OCI-LY7 (cell line): ENCODE data around the gene VENTX. TPM values are rescaled to one million over a fixed set of nuclear protein-coding genes. Genes with fewer than 3 reads are reported as not detected.

Experiments
- BruUV-seq: library from RNA; stranded (reverse); fragments of 400-500 nt; replicated peaks from 2 replicates; lab custom pipeline; 2021; lab: Mats Ljungman, UMichigan
- CTCF ChIA-PET: fragments of 300-600 bp; sonication (Branson Sonifier 250); formaldehyde crosslinking; loops from one replicate; lab custom pipeline; 2022; ENCODE audit warnings: antibody characterized with exemption; ENCODE audit not compliant: unreplicated experiment; lab: Charles Lee
- POLR2A ChIA-PET: fragments of 300-600 bp; sonication (Branson Sonifier 250); formaldehyde crosslinking; loops from one replicate; lab custom pipeline; 2022; ENCODE audit warnings: antibody characterized with exemption; lab: Charles Lee
- DNase-seq: peaks from one replicate; pipeline ENCODE4 v3.0.0-alpha.2; 2015; ENCODE audit warnings: low spot score
- H2AFZ ChIP-seq: fragments of 200-600 bp; sonication (generic), shearing (Covaris generic); 2 replicates; pipeline ENCODE4 v1.6.1; 2014; ENCODE audit warnings: mild to moderate bottlenecking, antibody characterized with exemption, low read length, moderate library complexity
- H3K27ac ChIP-seq: fragments of 200-600 bp; sonication (generic); 2 replicates; pipeline ENCODE4 v1.5.1; 2014; ENCODE audit warnings: mixed run types, low read depth, mild to moderate bottlenecking, moderate library complexity, low read length, inconsistent platforms; ENCODE audit not compliant: poor library complexity, severe bottlenecking
- H3K36me3 ChIP-seq: fragments of 200-600 bp; sonication (generic); 2 replicates; pipeline ENCODE4 v1.6.1; 2014; ENCODE audit warnings: mild to moderate bottlenecking, antibody characterized with exemption, low read length, moderate library complexity, mixed read lengths; ENCODE audit not compliant: insufficient read depth
- H3K4me1 ChIP-seq: fragments of 200-600 bp; sonication (generic); 2 replicates; pipeline ENCODE4 v1.5.1; 2014; ENCODE audit warnings: mild to moderate bottlenecking, low read length; ENCODE audit not compliant: insufficient read depth, poor library complexity, severe bottlenecking
- H3K4me2 ChIP-seq: fragments of 200-600 bp; sonication (generic); 2 replicates; pipeline ENCODE4 v1.6.1; 2014; ENCODE audit warnings: mild to moderate bottlenecking, low read length
- H3K4me3 ChIP-seq: fragments of 200-600 bp; sonication (generic); 2 replicates; pipeline ENCODE4 v1.5.1; 2014; ENCODE audit warnings: mild to moderate bottlenecking, low read depth, low read length; ENCODE audit not compliant: poor library complexity, severe bottlenecking
- H3K79me2 ChIP-seq: fragments of 200-600 bp; sonication (generic); 2 replicates; pipeline ENCODE4 v1.6.1; 2016; ENCODE audit warnings: low read depth, mild to moderate bottlenecking, low read length, moderate library complexity, mixed read lengths; ENCODE audit not compliant: insufficient read depth
- H3K9me2 ChIP-seq: fragments of 200-600 bp; sonication (generic); 2 replicates; pipeline ENCODE4 v1.6.1; 2016; ENCODE audit warnings: mild to moderate bottlenecking, low read length, mixed read lengths; ENCODE audit not compliant: insufficient read depth
- H3K9me3 ChIP-seq: fragments of 200-600 bp; sonication (generic); 2 replicates; pipeline ENCODE4 v1.6.1; 2014; ENCODE audit warnings: mild to moderate bottlenecking, mixed run types, low read length, mixed read lengths
- H4K20me1 ChIP-seq: fragments of 200-600 bp; sonication (generic); 2 replicates; pipeline ENCODE4 v1.6.1; 2014; ENCODE audit warnings: mild to moderate bottlenecking, antibody characterized with exemption, low read length, moderate library complexity, mixed read lengths; ENCODE audit not compliant: insufficient read depth
- CTCF ChIP-seq: fragments of 200-600 bp; sonication (generic); conservative IDR thresholded peaks from 2 replicates; pipeline ENCODE4 v1.5.1; 2014; ENCODE audit warnings: mild to moderate bottlenecking, antibody characterized with exemption, low read length, moderate library complexity, mixed read lengths
- EZH2phosphoT487 ChIP-seq: fragments of 200-600 bp; sonication (generic); IDR thresholded peaks from 2 replicates; pipeline ENCODE4 v1.6.1; 2018; ENCODE audit warnings: low read depth, borderline replicate concordance, mild to moderate bottlenecking, mixed run types, antibody characterized with exemption, low read length, moderate library complexity, mixed read lengths
- intact Hi-C: fragments of 100-400 bp; cut with micrococcal nuclease; formaldehyde crosslinking; loops from one replicate; pipeline ENCODE4 v1.10.0; 2022; ENCODE audit not compliant: unreplicated experiment
- total RNA-seq, 2 experiments: library from RNA; depleted of rRNA in 1 of 2; stranded (reverse); fragments of >200 nt in 1 of 2; shearing (Covaris generic) in 1 of 2; gene quantifications; 2 replicates each; pipeline ENCODE4 v1.2.3, GENCODE V29; 2014 to 2022

VENTX gene
- total RNA-seq, 2 experiments from 2014 or later = not detected

DNA sequence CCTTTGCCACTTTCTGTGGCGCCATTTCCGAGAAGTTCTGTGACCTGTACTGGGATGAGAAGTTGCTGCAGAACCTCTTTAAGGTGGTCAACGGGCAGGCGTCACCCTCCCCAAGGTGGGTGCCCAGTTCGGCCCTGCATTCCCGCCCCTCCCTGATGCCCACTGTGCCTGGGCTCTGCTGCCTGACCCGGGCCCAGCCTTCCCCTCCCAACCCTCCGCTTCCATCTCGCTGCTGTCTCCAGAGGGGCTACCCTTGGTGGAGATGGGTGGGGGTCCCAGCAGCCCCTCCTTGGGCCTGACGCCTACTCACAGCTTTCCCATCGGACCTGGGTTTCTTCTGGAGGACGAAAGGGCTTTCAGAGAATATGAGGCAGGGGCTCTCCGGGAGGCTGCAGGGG, 38.2 kb upstream of the VENTX start:
- no peaks in the 10 kb centered on the region for H3K4me1 ChIP-seq
- H3K79me2 ChIP-seq = no peaks in the 10 kb centered on the region
- no peaks in the 10 kb centered on the region for H3K36me3 ChIP-seq
- no peak overlapping the region for H3K4me2 ChIP-seq
- POLR2A ChIA-PET = no interaction called here
- no peak overlapping the region for H3K27ac ChIP-seq
- no peak overlapping the region for H3K4me3 ChIP-seq
- H2AFZ ChIP-seq = no peak overlapping the region
- no TSS peak for BruUV-seq
- intact Hi-C loops = no loop called here
- no peaks in the 10 kb centered on the region for H3K9me2 ChIP-seq
- H3K9me3 ChIP-seq = no peaks in the 10 kb centered on the region
- no peak for TF ChIP-seq EZH2phosphoT487
- TF ChIP-seq CTCF = no peak
- no peaks in the 10 kb centered on the region for H4K20me1 ChIP-seq
- CTCF ChIA-PET = no interaction called here
- DNase-seq = no peak

DNA sequence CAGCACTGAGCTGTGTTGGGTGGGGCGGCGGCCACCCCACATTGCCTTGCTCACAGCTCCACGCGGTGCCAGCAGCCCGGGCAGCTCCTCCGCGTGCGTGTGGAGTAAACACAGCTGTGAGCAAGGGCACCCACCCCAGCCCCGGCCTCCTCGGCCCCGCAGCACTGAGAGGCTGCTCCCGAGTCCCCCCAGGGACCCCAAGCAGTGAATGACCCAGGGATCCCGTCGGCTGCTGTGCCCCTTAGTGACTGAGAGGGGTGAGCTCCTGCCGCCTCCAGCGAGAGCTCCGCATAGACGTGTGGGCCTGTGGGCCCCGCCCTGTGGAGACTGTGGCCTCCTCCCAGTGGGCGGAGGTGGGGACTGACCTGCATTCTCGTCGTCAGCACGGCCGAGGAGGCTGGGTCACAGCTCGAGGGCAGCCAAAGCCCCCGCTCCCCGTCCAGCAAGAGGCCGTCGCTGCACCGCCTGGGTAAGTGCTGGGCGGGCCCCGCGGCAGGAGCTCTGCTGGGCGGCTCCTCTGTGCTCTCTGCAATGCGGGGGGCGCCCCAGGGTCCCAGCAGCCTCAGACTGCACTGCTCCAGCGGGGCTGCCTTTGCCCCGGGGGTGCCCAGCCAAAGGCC, 37.6 kb upstream of the VENTX start:
- H3K79me2 ChIP-seq = no peaks in the 10 kb centered on the region
- H3K4me2 ChIP-seq = no peak overlapping the region
- ChIA-PET CTCF (no interaction called here), POLR2A (no interaction called here)
- BruUV-seq = no TSS peak
- no peak overlapping the region for H3K4me3 ChIP-seq
- intact Hi-C loops = no loop called here
- H2AFZ ChIP-seq = no peak overlapping the region
- no peaks in the 10 kb centered on the region for H3K9me2 ChIP-seq
- no peak overlapping the region for H3K27ac ChIP-seq
- no peak for DNase-seq
- no peaks in the 10 kb centered on the region for H3K4me1 ChIP-seq
- no peaks in the 10 kb centered on the region for H4K20me1 ChIP-seq
- no peaks in the 10 kb centered on the region for H3K9me3 ChIP-seq
- H3K36me3 ChIP-seq = no peaks in the 10 kb centered on the region
- TF ChIP-seq EZH2phosphoT487 (no peak), CTCF (no peak)

- no peaks in the 10 kb centered on the region for H3K36me3 ChIP-seq
- H3K79me2 ChIP-seq = no peaks in the 10 kb centered on the region
- H3K9me2 ChIP-seq = no peaks in the 10 kb centered on the region
- DNase-seq = no peak
- POLR2A ChIA-PET = no interaction called here
- no peak overlapping the region for H3K4me3 ChIP-seq
- intact Hi-C loops = no loop called here
- no peaks in the 10 kb centered on the region for H3K4me1 ChIP-seq
- no peak overlapping the region for H3K4me2 ChIP-seq
- no peaks in the 10 kb centered on the region for H4K20me1 ChIP-seq
- BruUV-seq = no TSS peak
- H2AFZ ChIP-seq = no peak overlapping the region
- TF ChIP-seq CTCF (no peak), EZH2phosphoT487 (no peak)
- CTCF ChIA-PET = no interaction called here
- no peaks in the 10 kb centered on the region for H3K9me3 ChIP-seq
- no peak overlapping the region for H3K27ac ChIP-seq
Measured at GRCh38 chr10:133200621-133201031, 37.0 kb upstream of the VENTX start.
